ENCODE measurements around the gene ZNF516.

The ZNF516 gene

DNA sequence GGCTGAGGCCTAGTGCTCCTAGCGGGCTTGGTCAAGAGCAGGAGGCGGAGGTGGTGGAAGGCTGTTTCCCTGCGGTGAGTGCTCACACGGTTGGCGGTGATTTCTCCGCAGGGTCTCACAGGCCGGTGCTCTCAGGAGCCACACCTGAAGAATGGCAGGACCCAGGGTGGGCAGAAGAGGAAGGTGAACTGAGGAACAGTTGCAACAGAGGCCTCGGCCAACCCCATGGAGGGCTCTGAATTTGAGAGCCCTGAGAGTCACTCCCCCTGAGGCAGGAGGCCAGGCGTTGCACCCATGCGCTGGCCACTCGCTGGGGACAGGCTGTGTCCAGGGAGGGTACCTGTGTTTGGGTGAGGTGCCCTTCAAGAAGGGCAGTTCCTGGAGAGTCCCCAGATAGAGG lies 35.3 kb upstream of the ZNF516 start:
- no peak for TF ChIP-seq TAF1 (IDR thresholded peaks at IDR 0.05; ENCODE audit: borderline replicate concordance, insufficient read depth, low read length)
- no peak for TF ChIP-seq SIN3A (IDR thresholded peaks at IDR 0.05; ENCODE audit: borderline replicate concordance, insufficient read depth, low read length)
- TF ChIP-seq FOXP2 (optimal IDR thresholded peaks at IDR 0.05; ENCODE audit: borderline replicate concordance, extremely low read depth, extremely low read length, insufficient read depth) = no peak
- no peak for TF ChIP-seq POLR2AphosphoS5 (IDR thresholded peaks at IDR 0.05; ENCODE audit: low read depth, low read length)
- TF ChIP-seq, protein P1, sequence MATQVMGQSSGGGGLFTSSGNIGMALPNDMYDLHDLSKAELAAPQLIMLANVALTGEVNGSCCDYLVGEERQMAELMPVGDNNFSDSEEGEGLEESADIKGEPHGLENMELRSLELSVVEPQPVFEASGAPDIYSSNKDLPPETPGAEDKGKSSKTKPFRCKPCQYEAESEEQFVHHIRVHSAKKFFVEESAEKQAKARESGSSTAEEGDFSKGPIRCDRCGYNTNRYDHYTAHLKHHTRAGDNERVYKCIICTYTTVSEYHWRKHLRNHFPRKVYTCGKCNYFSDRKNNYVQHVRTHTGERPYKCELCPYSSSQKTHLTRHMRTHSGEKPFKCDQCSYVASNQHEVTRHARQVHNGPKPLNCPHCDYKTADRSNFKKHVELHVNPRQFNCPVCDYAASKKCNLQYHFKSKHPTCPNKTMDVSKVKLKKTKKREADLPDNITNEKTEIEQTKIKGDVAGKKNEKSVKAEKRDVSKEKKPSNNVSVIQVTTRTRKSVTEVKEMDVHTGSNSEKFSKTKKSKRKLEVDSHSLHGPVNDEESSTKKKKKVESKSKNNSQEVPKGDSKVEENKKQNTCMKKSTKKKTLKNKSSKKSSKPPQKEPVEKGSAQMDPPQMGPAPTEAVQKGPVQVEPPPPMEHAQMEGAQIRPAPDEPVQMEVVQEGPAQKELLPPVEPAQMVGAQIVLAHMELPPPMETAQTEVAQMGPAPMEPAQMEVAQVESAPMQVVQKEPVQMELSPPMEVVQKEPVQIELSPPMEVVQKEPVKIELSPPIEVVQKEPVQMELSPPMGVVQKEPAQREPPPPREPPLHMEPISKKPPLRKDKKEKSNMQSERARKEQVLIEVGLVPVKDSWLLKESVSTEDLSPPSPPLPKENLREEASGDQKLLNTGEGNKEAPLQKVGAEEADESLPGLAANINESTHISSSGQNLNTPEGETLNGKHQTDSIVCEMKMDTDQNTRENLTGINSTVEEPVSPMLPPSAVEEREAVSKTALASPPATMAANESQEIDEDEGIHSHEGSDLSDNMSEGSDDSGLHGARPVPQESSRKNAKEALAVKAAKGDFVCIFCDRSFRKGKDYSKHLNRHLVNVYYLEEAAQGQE (IDR thresholded peaks at IDR 0.05; ENCODE audit: insufficient read depth in 1 of 2, low read depth in 2 of 2, low read length in 2 of 2) = no peak

DNA sequence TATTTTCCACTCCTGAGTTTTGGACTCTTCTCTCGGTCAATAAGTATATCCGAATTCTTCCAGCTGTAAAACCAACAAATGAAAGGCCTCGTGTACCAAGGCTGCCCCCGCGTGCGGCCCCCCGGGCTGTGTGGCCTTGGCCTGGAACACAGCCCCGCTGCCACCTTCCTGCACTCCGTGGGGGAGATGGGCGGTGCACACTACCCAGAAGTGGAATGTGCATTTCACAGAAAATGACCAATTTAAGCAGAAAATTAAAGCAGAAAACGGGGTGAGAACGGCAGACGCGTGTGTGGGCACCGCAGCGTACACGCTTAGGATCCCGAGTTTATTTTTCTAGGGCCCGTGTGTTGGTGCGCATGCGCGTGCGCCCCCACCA lies 34.4 kb upstream of the ZNF516 start:
- no peak for TF ChIP-seq SIN3A (IDR thresholded peaks at IDR 0.05; ENCODE audit: borderline replicate concordance, insufficient read depth, low read length)
- TF ChIP-seq, protein P1 (IDR thresholded peaks at IDR 0.05; ENCODE audit: insufficient read depth in 1 of 2, low read depth in 2 of 2, low read length in 2 of 2) = no peak

DNA sequence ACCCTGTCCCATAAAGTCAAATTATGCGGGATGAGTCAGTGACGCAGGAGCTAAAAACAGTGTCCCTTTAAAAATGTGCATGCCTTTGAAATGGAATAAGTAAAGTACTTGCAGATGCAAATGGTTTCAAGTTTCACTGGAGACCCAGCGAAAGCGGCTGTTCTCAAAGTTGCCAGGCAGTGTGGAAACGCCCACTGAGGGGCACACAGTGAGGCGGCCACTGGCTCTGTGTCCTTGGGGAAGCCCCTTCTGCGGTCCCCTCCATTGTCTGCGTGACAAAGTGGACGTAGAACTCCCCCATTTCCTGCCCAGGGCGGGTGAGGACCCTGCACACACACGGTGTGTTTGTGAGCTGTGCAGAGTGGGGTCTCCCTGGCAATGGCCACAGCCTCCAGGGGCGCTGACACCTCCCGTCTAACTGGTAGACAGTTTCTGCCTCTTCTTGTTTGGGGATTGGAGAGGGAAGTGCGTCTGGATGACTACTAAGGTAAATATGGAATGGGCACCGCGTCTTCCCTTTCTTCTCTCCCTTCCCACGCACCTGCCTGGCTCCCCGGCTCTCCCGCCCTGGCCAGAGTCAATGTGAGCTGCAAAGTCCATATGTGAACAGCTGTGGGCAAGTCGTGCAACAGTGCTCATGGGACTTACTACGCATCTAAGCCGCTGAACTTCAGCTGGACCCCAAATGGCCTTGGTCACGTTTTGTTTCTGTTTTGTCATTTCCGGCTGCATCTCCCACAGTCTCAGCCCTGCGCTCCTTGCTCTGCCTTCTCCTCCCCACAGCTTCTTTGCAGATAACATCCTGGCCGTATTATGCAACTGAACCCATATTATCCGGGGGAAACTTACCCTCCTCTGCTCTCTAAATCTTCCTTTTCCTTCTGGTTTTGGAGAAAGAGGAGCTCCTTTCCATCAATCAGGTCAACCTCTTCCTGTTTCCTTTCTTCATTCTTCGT lies 33.7 kb upstream of the ZNF516 start:
- TF ChIP-seq, protein P1 (IDR thresholded peaks at IDR 0.05; ENCODE audit: insufficient read depth in 1 of 2, low read depth in 2 of 2, low read length in 2 of 2) = no peak
- no peak for TF ChIP-seq FOXP2 (optimal IDR thresholded peaks at IDR 0.05; ENCODE audit: borderline replicate concordance, extremely low read depth, extremely low read length, insufficient read depth)
- TF ChIP-seq TAF1 (IDR thresholded peaks at IDR 0.05; ENCODE audit: borderline replicate concordance, insufficient read depth, low read length) = no peak
- TF ChIP-seq POLR2AphosphoS5 (IDR thresholded peaks at IDR 0.05; ENCODE audit: low read depth, low read length) = no peak
- no peak for TF ChIP-seq SIN3A (IDR thresholded peaks at IDR 0.05; ENCODE audit: borderline replicate concordance, insufficient read depth, low read length)

DNA sequence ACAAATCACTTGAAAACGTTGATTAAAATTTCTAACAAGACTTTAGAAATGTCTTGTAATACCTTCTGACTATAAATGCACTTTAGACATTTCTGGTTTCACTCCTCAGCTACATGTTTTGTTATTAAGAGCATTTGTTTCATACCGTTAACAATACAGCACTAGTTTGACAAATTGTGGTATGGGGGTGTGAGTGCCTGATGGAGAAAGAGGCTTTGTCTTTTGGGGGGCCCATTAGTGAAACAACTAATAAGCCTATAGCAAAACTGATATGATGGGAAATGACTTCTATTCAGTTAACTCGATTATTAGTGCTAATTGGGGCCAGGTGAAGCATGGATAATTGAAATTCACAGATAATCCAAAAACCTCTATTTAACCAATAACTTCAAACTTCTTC lies 30.9 kb upstream of the ZNF516 start:
- TF ChIP-seq POLR2AphosphoS5 (IDR thresholded peaks at IDR 0.05; ENCODE audit: low read depth, low read length) = no peak
- no peak for TF ChIP-seq TAF1 (IDR thresholded peaks at IDR 0.05; ENCODE audit: borderline replicate concordance, insufficient read depth, low read length)
- TF ChIP-seq SIN3A (IDR thresholded peaks at IDR 0.05; ENCODE audit: borderline replicate concordance, insufficient read depth, low read length) = no peak
- TF ChIP-seq, protein P1 (IDR thresholded peaks at IDR 0.05; ENCODE audit: insufficient read depth in 1 of 2, low read depth in 2 of 2, low read length in 2 of 2) = no peak
- no peak for TF ChIP-seq FOXP2 (optimal IDR thresholded peaks at IDR 0.05; ENCODE audit: borderline replicate concordance, extremely low read depth, extremely low read length, insufficient read depth)
